Measurements from ENCODE around the gene HPS1.

DNA sequence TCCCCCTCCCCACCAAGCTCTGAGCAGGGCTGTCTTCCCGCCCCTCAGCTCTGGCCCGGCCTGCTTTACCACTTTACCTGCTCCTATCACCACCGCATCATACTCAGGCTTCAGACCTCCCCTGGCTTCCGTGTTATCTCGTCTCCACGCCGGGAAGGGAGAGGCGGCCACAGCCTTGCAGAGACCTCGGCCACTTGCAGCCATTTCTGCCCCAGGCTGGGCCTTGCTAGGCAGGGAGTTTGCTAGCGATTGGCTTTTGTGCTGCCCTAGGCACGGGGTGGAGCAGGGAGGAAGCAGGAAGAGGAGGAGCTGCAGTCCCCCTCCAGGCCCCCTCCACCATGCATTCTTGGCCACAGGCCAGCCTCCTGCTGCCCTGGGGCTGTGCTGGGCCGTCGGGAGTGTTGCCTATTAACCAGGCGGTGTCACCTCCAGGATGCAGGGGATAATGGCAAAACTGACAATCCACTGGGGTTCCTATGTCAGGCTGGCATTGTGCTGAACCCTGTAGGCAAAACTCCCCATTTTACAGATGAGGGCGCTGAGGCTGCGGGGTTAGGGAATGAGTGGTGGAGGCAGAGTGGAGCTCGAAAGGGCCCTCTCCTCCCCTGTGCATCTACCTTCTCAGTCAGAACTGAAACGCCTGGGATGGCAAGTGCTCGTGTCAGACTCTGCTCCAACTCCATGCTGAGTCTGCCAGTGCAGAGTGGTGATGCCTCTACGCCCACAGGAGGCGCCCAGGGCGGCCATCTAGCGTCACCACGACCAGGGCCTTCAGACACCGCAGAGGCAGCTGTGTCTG lies 31.6 kb downstream of the HPS1 start, which contains the start of gene PYROXD2:
- TF ChIP-seq, protein P1, sequence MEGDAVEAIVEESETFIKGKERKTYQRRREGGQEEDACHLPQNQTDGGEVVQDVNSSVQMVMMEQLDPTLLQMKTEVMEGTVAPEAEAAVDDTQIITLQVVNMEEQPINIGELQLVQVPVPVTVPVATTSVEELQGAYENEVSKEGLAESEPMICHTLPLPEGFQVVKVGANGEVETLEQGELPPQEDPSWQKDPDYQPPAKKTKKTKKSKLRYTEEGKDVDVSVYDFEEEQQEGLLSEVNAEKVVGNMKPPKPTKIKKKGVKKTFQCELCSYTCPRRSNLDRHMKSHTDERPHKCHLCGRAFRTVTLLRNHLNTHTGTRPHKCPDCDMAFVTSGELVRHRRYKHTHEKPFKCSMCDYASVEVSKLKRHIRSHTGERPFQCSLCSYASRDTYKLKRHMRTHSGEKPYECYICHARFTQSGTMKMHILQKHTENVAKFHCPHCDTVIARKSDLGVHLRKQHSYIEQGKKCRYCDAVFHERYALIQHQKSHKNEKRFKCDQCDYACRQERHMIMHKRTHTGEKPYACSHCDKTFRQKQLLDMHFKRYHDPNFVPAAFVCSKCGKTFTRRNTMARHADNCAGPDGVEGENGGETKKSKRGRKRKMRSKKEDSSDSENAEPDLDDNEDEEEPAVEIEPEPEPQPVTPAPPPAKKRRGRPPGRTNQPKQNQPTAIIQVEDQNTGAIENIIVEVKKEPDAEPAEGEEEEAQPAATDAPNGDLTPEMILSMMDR (conservative IDR thresholded peaks at IDR 0.05; ENCODE audit: low read length), result no peak
- TF ChIP-seq EZH2phosphoT487 (IDR thresholded peaks at IDR 0.05; ENCODE audit: borderline replicate concordance, low read depth, low read length), result no peak

Measured in OCI-LY7 (cell line).